ENCODE results near the gene SECISBP2. TPM values are rescaled to one million over a fixed set of nuclear protein-coding genes. Genes with fewer than 3 reads are reported as not detected.
"Not testable (repeated sequence)": the region's sequence is repeated elsewhere in the genome, so short reads cannot be mapped to it uniquely, and the experiment has no call there.

SECISBP2 gene
- total RNA-seq, 8 experiments from 2014 or later, result 24.5 to 73.8 (median 52.7) TPM

GRCh38 chr9:89284076-89284475, 34.2 kb upstream of the SECISBP2 start:
- in situ Hi-C loops (cut with MboI; ENCODE audit: low pct_unique_long_range_greater_than_20kb in 2 of 9, low sequenced_read_pairs in 9 of 9, unreplicated experiment in 9 of 9), result loop anchor here in 3 of 9 experiments (25.0 kb wide), 3 partner anchors 222 to 272 kb away; no protein-coding TSS in a partner anchor
- WGBS, 10 experiments, result 67 to 100% (median 90%) methylated on average over 1 to 7 of the region's 7 CpGs; no CpG with 5 or more reads in 1 of the 10 experiments
- Histone ChIP-seq H3K4me1 (replicated peaks in 1 of 2) (no peaks in the 10 kb centered on the region), H3K4me3 (no peak overlapping the region), H3K27ac (no peak overlapping the region)
- ATAC-seq (replicated peaks in 6 of 8), result no peak

- in situ Hi-C loops (cut with MboI; ENCODE audit: low pct_unique_long_range_greater_than_20kb in 2 of 9, low sequenced_read_pairs in 9 of 9, unreplicated experiment in 9 of 9), result loop anchor here in 3 of 9 experiments (25.0 kb wide), 3 partner anchors 229 to 279 kb away; no protein-coding TSS in a partner anchor
- Histone ChIP-seq H3K27ac (no peak overlapping the region), H3K4me1 (replicated peaks in 1 of 2) (no peaks in the 10 kb centered on the region), H3K4me3 (no peak overlapping the region)
- WGBS, 10 experiments, result 20 to 100% (median 83%) methylated on average over 1 to 2 of the region's 2 CpGs; no CpG with 5 or more reads in 3 of the 10 experiments
- no peak for ATAC-seq (replicated peaks in 6 of 8)
These were observed 26.6 kb upstream of the SECISBP2 start for GRCh38 chr9:89291741-89292140.

- in situ Hi-C loops (cut with MboI; ENCODE audit: low pct_unique_long_range_greater_than_20kb in 2 of 9, low sequenced_read_pairs in 9 of 9, unreplicated experiment in 9 of 9), result loop anchor here in 3 of 9 experiments (25.0 kb wide), 3 partner anchors 231 to 281 kb away; no protein-coding TSS in a partner anchor
- WGBS, 10 experiments, result 90 to 100% (median 100%) methylated on average over 1 of the region's 1 CpG; no CpG with 5 or more reads in 3 of the 10 experiments
- no peak overlapping the region for H3K4me3 ChIP-seq
- no peak for ATAC-seq (replicated peaks in 6 of 8)
- H3K27ac ChIP-seq, result no peak overlapping the region
- no peaks in the 10 kb centered on the region for H3K4me1 ChIP-seq (replicated peaks in 1 of 2)
These were observed 25.3 kb upstream of the SECISBP2 start for GRCh38 chr9:89293014-89293413.

- no peak overlapping the region for H3K27ac ChIP-seq
These were observed 22.9 kb upstream of the SECISBP2 start for GRCh38 chr9:89295400-89295799.

GRCh38 chr9:89301996-89302395, 16.3 kb upstream of the SECISBP2 start:
- WGBS, 10 experiments, result 70 to 100% (median 90%) methylated on average over 1 to 2 of the region's 2 CpGs; no CpG with 5 or more reads in 3 of the 10 experiments
- H3K4me3 ChIP-seq; H3K4me1 ChIP-seq (replicated peaks in 1 of 2); H3K27ac ChIP-seq; ATAC-seq (replicated peaks in 6 of 8); in situ Hi-C loops (cut with MboI; ENCODE audit: low pct_unique_long_range_greater_than_20kb in 2 of 9, low sequenced_read_pairs in 9 of 9, unreplicated experiment in 9 of 9): not testable (repeated sequence)

More at GRCh38 chr9:89295400-89295799, 22.9 kb upstream of the SECISBP2 start:
- no peak for ATAC-seq (replicated peaks in 6 of 8)
- H3K4me3 ChIP-seq, result no peak overlapping the region
- 31 to 100% (median 44%) methylated on average over 1 to 3 of the region's 5 CpGs; no CpG with 5 or more reads in 3 of the 10 experiments for WGBS, 10 experiments
- in situ Hi-C loops (cut with MboI; ENCODE audit: low pct_unique_long_range_greater_than_20kb in 2 of 9, low sequenced_read_pairs in 9 of 9, unreplicated experiment in 9 of 9), result loop anchor here in 3 of 9 experiments (25.0 kb wide), 3 partner anchors 233 to 283 kb away; no protein-coding TSS in a partner anchor
- H3K4me1 ChIP-seq (replicated peaks in 1 of 2), result no peaks in the 10 kb centered on the region

GRCh38 chr9:89304020-89304833, 14.1 kb upstream of the SECISBP2 start:
- Histone ChIP-seq H3K4me3 (no peak overlapping the region), H3K27ac (no peak overlapping the region), H3K4me1 (replicated peaks in 1 of 2) (peaks cover 0 to under 1% of the 10 kb centered on the region in 2 donors)
- ATAC-seq (replicated peaks in 6 of 8), result peak in 1 of 8 experiments; percentile 37
- 30 to 100% (median 100%) methylated on average over 1 to 6 of the region's 7 CpGs for WGBS, 10 experiments
- in situ Hi-C loops (cut with MboI; ENCODE audit: low pct_unique_long_range_greater_than_20kb in 2 of 9, low sequenced_read_pairs in 9 of 9, unreplicated experiment in 9 of 9), result no loop called here

GRCh38 chr9:89304834-89305188, 13.5 kb upstream of the SECISBP2 start:
- no peak overlapping the region for H3K27ac ChIP-seq
- ATAC-seq (replicated peaks in 6 of 8), result no peak
- in situ Hi-C loops (cut with MboI; ENCODE audit: low pct_unique_long_range_greater_than_20kb in 2 of 9, low sequenced_read_pairs in 9 of 9, unreplicated experiment in 9 of 9), result no loop called here

GRCh38 chr9:89305868-89306267, 12.4 kb upstream of the SECISBP2 start:
- no peak overlapping the region for H3K4me3 ChIP-seq
- H3K4me1 ChIP-seq (replicated peaks in 1 of 2), result peaks cover 6% of the 10 kb centered on the region in 2 donors
- 33 to 93% (median 70%) methylated on average over 2 to 3 of the region's 3 CpGs for WGBS, 10 experiments
- ATAC-seq (replicated peaks in 6 of 8), result no peak
- H3K27ac ChIP-seq, result no peak overlapping the region
- in situ Hi-C loops (cut with MboI; ENCODE audit: low pct_unique_long_range_greater_than_20kb in 2 of 9, low sequenced_read_pairs in 9 of 9, unreplicated experiment in 9 of 9), result no loop called here

More at GRCh38 chr9:89304834-89305188, 13.5 kb upstream of the SECISBP2 start:
- 88 to 100% (median 95%) methylated on average over 2 of the region's 2 CpGs; no CpG with 5 or more reads in 1 of the 10 experiments for WGBS, 10 experiments
- peaks cover 6% of the 10 kb centered on the region in 2 donors for H3K4me1 ChIP-seq (replicated peaks in 1 of 2)
- no peak overlapping the region for H3K4me3 ChIP-seq

GRCh38 chr9:89309166-89309565, 9.1 kb upstream of the SECISBP2 start:
- Histone ChIP-seq H3K27ac (no peak overlapping the region), H3K4me1 (replicated peaks in 1 of 2) (peaks cover 6% of the 10 kb centered on the region in 2 donors), H3K4me3 (no peak overlapping the region)
- in situ Hi-C loops (cut with MboI; ENCODE audit: low pct_unique_long_range_greater_than_20kb in 2 of 9, low sequenced_read_pairs in 9 of 9, unreplicated experiment in 9 of 9), result no loop called here
- ATAC-seq (replicated peaks in 6 of 8), result no peak
- 70 to 100% (median 85%) methylated on average over 1 to 6 of the region's 6 CpGs; no CpG with 5 or more reads in 2 of the 10 experiments for WGBS, 10 experiments

GRCh38 chr9:89309608-89310474, 8.5 kb upstream of the SECISBP2 start:
- Histone ChIP-seq H3K27ac (peak overlapping the region; percentile 95 to 99), H3K4me3 (peak overlapping the region; percentile 58 to 90 (median 71)), H3K4me1 (replicated peaks in 1 of 2) (peaks cover 6% of the 10 kb centered on the region in 2 donors)
- in situ Hi-C loops (cut with MboI; ENCODE audit: low pct_unique_long_range_greater_than_20kb in 2 of 9, low sequenced_read_pairs in 9 of 9, unreplicated experiment in 9 of 9), result no loop called here
- WGBS, 10 experiments, result 0 to 43% (median 16%) methylated on average over 1 to 12 of the region's 23 CpGs
- peak in 3 of 8 experiments; percentile 4 to 16 (median 12) for ATAC-seq (replicated peaks in 6 of 8)

- Histone ChIP-seq H3K4me1 (replicated peaks in 1 of 2) (peaks cover 6% of the 10 kb centered on the region in 2 donors), H3K4me3 (peak within 1 kb of the TSS; percentile 58 to 90 (median 71)), H3K27ac (peak within 1 kb of the TSS; percentile 95 to 99)
- in situ Hi-C loops (cut with MboI; ENCODE audit: low pct_unique_long_range_greater_than_20kb in 2 of 9, low sequenced_read_pairs in 9 of 9, unreplicated experiment in 9 of 9), result no loop called here
- ATAC-seq (replicated peaks in 6 of 8), result peak; percentile 86 to 94 (median 91)
- 0 to 20% (median 0%) methylated on average over 1 to 15 of the region's 86 CpGs; no CpG with 5 or more reads in 4 of the 10 experiments for WGBS, 10 experiments
These were observed 7.6 kb upstream of the SECISBP2 start, which contains the start of gene CKS2 for GRCh38 chr9:89310475-89311345. TSS of gene CKS2 (plus strand) at chr9:89311195. CDS start at chr9:89311293, 98 bp downstream.
